H1 (cell line): ENCODE measurements around the gene PTPRD. TPM values are rescaled to one million over a fixed set of nuclear protein-coding genes. Genes with fewer than 3 reads are reported as not detected.

Source experiments
- BRCA1 ChIP-seq: IDR thresholded peaks from 2 replicates; pipeline ENCODE4 v1.6.1; 2012; ENCODE audit warnings: low read depth, low read length, improper control_type of control experiment
- EZH2 ChIP-seq: fragments of 200-600 bp; sonication (generic); IDR thresholded peaks from 2 replicates; pipeline ENCODE4 v1.7.1; 2012; ENCODE audit warnings: low read depth, mild to moderate bottlenecking, moderate library complexity, low read length, inconsistent platforms; ENCODE audit not compliant: severe bottlenecking
- GABPA ChIP-seq: IDR thresholded peaks from 2 replicates; pipeline ENCODE4 v1.6.1; 2011; ENCODE audit warnings: mild to moderate bottlenecking, low read length, moderate library complexity, borderline replicate concordance; ENCODE audit not compliant: insufficient read depth
- KDM1A ChIP-seq: fragments of 200-600, 300-600 bp; sonication (generic); IDR thresholded peaks from 2 replicates; pipeline ENCODE4 v1.7.1; 2016; ENCODE audit warnings: mild to moderate bottlenecking, low read length, borderline replicate concordance
- MAX ChIP-seq: IDR thresholded peaks from 2 replicates; pipeline ENCODE4 v1.6.1; 2012; ENCODE audit warnings: inconsistent platforms
- polyA plus RNA-seq, 7 experiments: library from polyadenylated mRNA; depleted of rRNA in 3 of 7; stranded (reverse) in 5 of 7; unstranded in 2 of 7; fragments of >200 nt in 5 of 7; fragments of 200-250 nt in 2 of 7; gene quantifications; 1 replicate in 5 of 7; 2 replicates in 1 of 7; 4 replicates in 1 of 7; pipeline versions ENCODE4 v1.2.1 to v1.2.3, GENCODE V29; 2011 to 2013; ENCODE audit warnings: missing spikeins in 2 of 7, mixed read lengths in 2 of 7
- total RNA-seq: library from RNA; stranded (reverse); fragmentation: NEBNext Ultra II Directional; extraction: Animal tissue kit (Norgen Biotek cat#: 25700); gene quantifications from 2 replicates; pipeline ENCODE4 v1.2.1, GENCODE V29; 2021

The PTPRD gene
- total and polyA plus RNA-seq, 2 of the 8 experiments (the other 6 are each of a cell fraction or from before 2014, with no cell fraction given), result 17.2 to 77.0 TPM

- no peak for TF ChIP-seq EZH2
- no peak for TF ChIP-seq GABPA
- no peak for TF ChIP-seq MAX
- TF ChIP-seq BRCA1, result no peak
- no peak for TF ChIP-seq KDM1A
These were observed 2345.2 kb downstream of the PTPRD start (continued) for GRCh38 chr9:8267636-8268035.
